Type B pancreatic cell (in vitro differentiated cells): Measurements from ENCODE around the gene TMEM126B. TPM values are rescaled to one million over a fixed set of nuclear protein-coding genes. Genes with fewer than 3 reads are reported as not detected.
A peak's percentile ranks its signal among the peaks of the same experiment; 100 is the strongest.

Experiments
- DNase-seq: peaks from one replicate; pipeline ENCODE4 v3.0.0; 2021; ENCODE audit warnings: mixed read lengths; ENCODE audit not compliant: unreplicated experiment; ENCODE audit errors: extremely low spot score
- H3K27ac Mint-ChIP-seq: 2 replicates; pipeline ENCODE4 v1.8.0; 2021; ENCODE audit warnings: mild to moderate bottlenecking, mixed read lengths
- H3K27me3 Mint-ChIP-seq: 2 replicates; pipeline ENCODE4 v1.8.0; 2021; ENCODE audit warnings: mixed read lengths
- H3K36me3 Mint-ChIP-seq: 2 replicates; pipeline ENCODE4 v1.8.0; 2021; ENCODE audit warnings: mixed read lengths
- H3K4me1 Mint-ChIP-seq: one replicate; pipeline ENCODE4 v1.8.0; 2021; ENCODE audit warnings: mixed read lengths; ENCODE audit not compliant: unreplicated experiment
- H3K4me3 Mint-ChIP-seq: 2 replicates; pipeline ENCODE4 v1.8.0; 2021; ENCODE audit warnings: mild to moderate bottlenecking, mixed read lengths
- H3K9me3 Mint-ChIP-seq: 2 replicates; pipeline ENCODE4 v1.8.0; 2021; ENCODE audit warnings: mixed read lengths
- CTCF ChIP-seq: fragments of 200-600 bp; sonication (generic); conservative IDR thresholded peaks from 2 replicates; pipeline ENCODE4 v1.5.0; 2021; ENCODE audit warnings: antibody characterized with exemption, mild to moderate bottlenecking
- total RNA-seq: library from RNA; stranded (reverse); gene quantifications from 2 replicates; pipeline ENCODE4 v1.2.1, GENCODE V29; 2021; ENCODE audit warnings: low replicate concordance

The TMEM126B gene
- total RNA-seq, 1 donor from 2014 or later: 46.7 TPM

GRCh38 chr11:85685125-85685819, 56.9 kb downstream of the TMEM126B start:
- H3K4me3 Mint-ChIP-seq: peak overlapping the region; percentile 31
- no peak for TF ChIP-seq CTCF
- H3K9me3 Mint-ChIP-seq: no peaks in the 10 kb centered on the region
- peak overlapping the region; percentile 15 for H3K27ac Mint-ChIP-seq
- H3K4me1 Mint-ChIP-seq: peaks cover 6% of the 10 kb centered on the region
- no peaks in the 10 kb centered on the region for H3K36me3 Mint-ChIP-seq
- no peak for DNase-seq
- H3K27me3 Mint-ChIP-seq: no peaks in the 10 kb centered on the region

GRCh38 chr11:85685820-85686459, 57.5 kb downstream of the TMEM126B start, which contains the start of gene CCDC89:
TSS of gene CCDC89 (minus strand) at chr11:85686195. CDS start at chr11:85686130, 65 bp downstream.
- Mint-ChIP-seq H3K27me3 (no peaks in the 10 kb centered on the region), H3K36me3 (no peaks in the 10 kb centered on the region), H3K27ac (peak within 1 kb of the TSS; percentile 15), H3K4me1 (peaks cover 6% of the 10 kb centered on the region), H3K4me3 (peak within 1 kb of the TSS; percentile 31), H3K9me3 (no peaks in the 10 kb centered on the region)
- no peak for TF ChIP-seq CTCF
- DNase-seq: no peak

Other genes starting within 250 kb of the TMEM126B start
- gene DLG2, start 1.2 kb upstream of the TMEM126B start, total RNA-seq: 2.3 and 5.9 TPM in 2 replicates
- 22.7 and 25.6 TPM in 2 replicates for gene TMEM126A, start 19.4 kb downstream of the TMEM126B start, total RNA-seq
- gene CREBZF, start 36.5 kb downstream of the TMEM126B start, total RNA-seq: 43.2 and 55.7 TPM in 2 replicates
- 0.19 and 0.77 TPM in 2 replicates for gene CCDC89, start 57.6 kb downstream of the TMEM126B start, total RNA-seq
- gene SYTL2, start 182.5 kb downstream of the TMEM126B start, total RNA-seq: 30.6 and 42.4 TPM in 2 replicates
- not detected in 2 replicates for gene CCDC83, start 226.8 kb downstream of the TMEM126B start, total RNA-seq